KOPT-K1 (cell line): Measurements from ENCODE around the gene LRRFIP2.
"Not testable (repeated sequence)": the region's sequence is repeated elsewhere in the genome, so short reads cannot be mapped to it uniquely, and the experiment has no call there.

Experiments used
- H3K27ac ChIP-seq: fragments of 200-600 bp; sonication (generic); 2 replicates; pipeline ENCODE4 v1.5.1; 2016; ENCODE audit warnings: antibody characterized with exemption, mild to moderate bottlenecking, low read depth, low read length; ENCODE audit not compliant: poor library complexity, severe bottlenecking
- H3K36me3 ChIP-seq: fragments of 200-600 bp; sonication (generic); 2 replicates; pipeline ENCODE4 v1.5.1; 2017; ENCODE audit warnings: antibody characterized with exemption, mild to moderate bottlenecking, low read length, moderate library complexity; ENCODE audit not compliant: insufficient read depth
- H3K9me3 ChIP-seq: fragments of 200-600 bp; sonication (generic); 2 replicates; pipeline ENCODE4 v1.5.1; 2017; ENCODE audit warnings: antibody characterized with exemption, low read length, mild to moderate bottlenecking; ENCODE audit not compliant: insufficient read depth, poor library complexity, severe bottlenecking

The LRRFIP2 gene

GRCh38 chr3:37123292-37123691 lies 51.1 kb downstream of the LRRFIP2 start:
- H3K9me3 ChIP-seq = no peaks in the 10 kb centered on the region
- H3K27ac ChIP-seq = no peak overlapping the region
- H3K36me3 ChIP-seq = 0 out of 2 replicates have a peak, but pooled peaks cover 4% of the 10 kb centered on the region

GRCh38 chr3:37122069-37122468 lies 52.3 kb downstream of the LRRFIP2 start:
- not testable (repeated sequence) for H3K9me3 ChIP-seq, H3K27ac ChIP-seq, H3K36me3 ChIP-seq

- H3K27ac ChIP-seq = no peak overlapping the region
- peaks cover 8% of the 10 kb centered on the region; the same call in 1 of the 2 replicates for H3K36me3 ChIP-seq
- H3K9me3 ChIP-seq = no peaks in the 10 kb centered on the region
These were observed 56.2 kb downstream of the LRRFIP2 start for GRCh38 chr3:37118163-37118562.

- peaks cover 8% of the 10 kb centered on the region; the same call in 1 of the 2 replicates for H3K36me3 ChIP-seq
- no peak overlapping the region for H3K27ac ChIP-seq
- no peaks in the 10 kb centered on the region for H3K9me3 ChIP-seq
These were observed 56.8 kb downstream of the LRRFIP2 start for GRCh38 chr3:37117548-37117947.

GRCh38 chr3:37116998-37117397 lies 57.4 kb downstream of the LRRFIP2 start:
- H3K27ac ChIP-seq = no peak overlapping the region
- peaks cover 4% of the 10 kb centered on the region; the same call in 1 of the 2 replicates for H3K36me3 ChIP-seq
- H3K9me3 ChIP-seq = no peaks in the 10 kb centered on the region

- no peaks in the 10 kb centered on the region for H3K9me3 ChIP-seq
- peaks cover 3% of the 10 kb centered on the region; the same call in 1 of the 2 replicates for H3K36me3 ChIP-seq
- H3K27ac ChIP-seq = no peak overlapping the region
These were observed 58.9 kb downstream of the LRRFIP2 start for GRCh38 chr3:37115446-37115845.

- Histone ChIP-seq H3K36me3 (peaks cover 3% of the 10 kb centered on the region; the same call in 1 of the 2 replicates), H3K27ac (no peak overlapping the region)
These were observed 59.9 kb downstream of the LRRFIP2 start for GRCh38 chr3:37114251-37115145.

GRCh38 chr3:37112987-37113386 lies 61.4 kb downstream of the LRRFIP2 start:
- H3K9me3 ChIP-seq = no peaks in the 10 kb centered on the region
- peaks cover 3% of the 10 kb centered on the region; the same call in 1 of the 2 replicates for H3K36me3 ChIP-seq
- no peak overlapping the region for H3K27ac ChIP-seq

More at GRCh38 chr3:37114251-37115145, 59.9 kb downstream of the LRRFIP2 start:
- no peaks in the 10 kb centered on the region for H3K9me3 ChIP-seq

GRCh38 chr3:37111199-37111598 lies 63.2 kb downstream of the LRRFIP2 start:
- Histone ChIP-seq H3K27ac (no peak overlapping the region), H3K36me3 (peaks cover 3% of the 10 kb centered on the region; the same call in 1 of the 2 replicates), H3K9me3 (no peaks in the 10 kb centered on the region)

- Histone ChIP-seq H3K36me3 (no peaks in the 10 kb centered on the region), H3K9me3 (no peaks in the 10 kb centered on the region), H3K27ac (no peak overlapping the region)
These were observed 66.5 kb downstream of the LRRFIP2 start for GRCh38 chr3:37107846-37108245.

- Histone ChIP-seq H3K36me3 (no peaks in the 10 kb centered on the region), H3K27ac (no peak overlapping the region), H3K9me3 (no peaks in the 10 kb centered on the region)
These were observed 71.1 kb downstream of the LRRFIP2 start for GRCh38 chr3:37103103-37103808.

- Histone ChIP-seq H3K9me3 (no peaks in the 10 kb centered on the region), H3K36me3 (no peaks in the 10 kb centered on the region; the same call in 1 of the 2 replicates), H3K27ac (no peak overlapping the region)
These were observed 74.0 kb downstream of the LRRFIP2 start for GRCh38 chr3:37100411-37100810.

GRCh38 chr3:37099469-37099868 lies 74.9 kb downstream of the LRRFIP2 start:
- no peaks in the 10 kb centered on the region; the same call in 1 of the 2 replicates for H3K36me3 ChIP-seq
- H3K9me3 ChIP-seq = no peaks in the 10 kb centered on the region
- H3K27ac ChIP-seq = no peak overlapping the region

GRCh38 chr3:37098884-37099283 lies 75.5 kb downstream of the LRRFIP2 start:
- Histone ChIP-seq H3K27ac (no peak overlapping the region), H3K9me3 (no peaks in the 10 kb centered on the region), H3K36me3 (no peaks in the 10 kb centered on the region; the same call in 1 of the 2 replicates)

- no peak overlapping the region for H3K27ac ChIP-seq
- H3K9me3 ChIP-seq = no peaks in the 10 kb centered on the region
- no peaks in the 10 kb centered on the region; the same call in 1 of the 2 replicates for H3K36me3 ChIP-seq
These were observed 76.6 kb downstream of the LRRFIP2 start for GRCh38 chr3:37097776-37098175.
